ENCODE results near the gene CTIF.
A peak's percentile ranks its signal among the peaks of the same experiment; 100 is the strongest.

Gene CTIF

DNA sequence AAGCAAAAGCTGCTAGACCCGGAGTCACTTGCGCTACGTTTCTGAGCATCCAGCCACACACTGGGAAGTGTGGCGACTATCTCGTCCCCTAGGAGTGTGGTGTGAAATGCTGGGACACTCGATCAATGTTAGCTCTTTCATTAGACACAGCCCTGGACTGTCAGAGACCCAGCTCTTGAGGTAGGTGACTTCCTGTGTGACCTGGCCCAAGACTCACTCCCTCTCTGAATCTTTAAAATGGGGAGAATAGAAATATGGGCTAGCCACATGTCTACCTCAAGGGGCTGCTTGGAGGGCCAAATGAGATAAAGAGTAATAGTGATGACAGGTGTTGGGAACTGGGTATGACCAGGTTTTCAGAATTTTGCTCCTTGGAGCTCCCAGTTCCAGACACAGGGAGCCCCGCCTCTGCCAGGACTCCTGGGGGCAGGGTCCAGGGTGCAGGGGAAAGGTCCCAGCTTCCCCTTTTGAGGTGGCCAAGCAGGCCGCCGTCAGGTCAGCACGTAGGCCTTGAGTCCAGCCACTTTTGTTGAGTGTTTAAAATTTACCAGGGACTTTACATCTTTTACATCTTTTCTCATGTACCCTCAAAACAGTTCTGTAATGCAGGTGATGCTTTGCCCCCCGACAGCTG is 36.0 kb downstream of the CTIF start:
- no peak for DNase-seq (ENCODE audit: low read depth in 2 of 2)

DNA sequence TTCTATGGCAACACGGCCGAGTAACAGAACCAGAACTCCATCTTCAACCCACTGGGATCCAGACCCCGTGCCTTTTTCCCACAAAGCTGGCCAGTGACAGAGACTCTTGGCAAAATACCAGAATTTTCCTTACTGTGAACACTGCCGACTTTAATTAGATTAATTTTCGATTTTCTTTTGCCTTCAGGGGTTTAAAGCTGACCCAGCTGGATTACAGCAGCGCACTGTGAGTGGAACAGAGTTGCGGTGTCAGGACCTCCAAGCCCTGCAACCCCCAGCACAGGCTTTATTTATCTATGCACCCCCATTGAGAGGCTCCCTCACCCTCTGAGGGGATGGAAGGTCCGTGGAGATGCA is 36.4 kb downstream of the CTIF start:
- no peak for DNase-seq (ENCODE audit: low read depth in 2 of 2)

DNA sequence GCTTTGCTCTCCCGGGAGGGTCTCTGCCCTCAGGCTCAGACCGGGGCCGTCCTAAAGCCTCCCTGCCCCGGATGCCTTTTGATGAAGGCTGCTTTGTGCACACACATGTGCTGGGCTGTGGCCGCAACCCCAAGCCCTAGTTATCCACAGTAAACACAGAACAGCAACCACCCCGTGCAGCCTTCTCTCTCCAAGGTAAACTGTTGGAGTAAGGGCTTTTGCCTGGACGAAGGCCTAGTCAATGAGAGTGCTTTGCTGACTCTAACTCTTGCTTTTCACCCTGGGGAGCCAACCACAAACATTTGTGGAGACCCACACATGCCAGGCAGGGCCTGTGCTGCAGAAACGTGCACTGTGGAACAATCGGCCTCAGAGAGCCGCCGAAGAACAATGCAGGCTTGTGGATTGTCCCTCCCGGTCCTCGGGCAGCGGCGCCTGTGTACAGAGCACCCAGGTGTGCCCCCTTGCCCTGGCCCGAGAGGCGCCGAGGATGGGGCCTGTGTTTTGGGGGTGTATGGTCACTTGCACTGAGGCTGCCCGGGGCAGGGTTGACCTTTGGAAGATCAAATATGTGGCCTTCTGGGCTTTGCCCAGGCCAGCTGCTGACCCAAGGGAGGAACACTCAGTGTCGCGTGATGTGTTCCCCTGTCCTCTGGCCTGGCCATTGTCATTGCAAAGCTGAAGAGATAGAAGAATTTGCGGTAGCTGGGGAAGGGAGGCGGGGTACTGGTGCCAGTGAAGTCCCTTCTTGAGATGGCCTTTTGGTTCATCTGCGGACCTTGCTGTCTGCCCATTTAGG is 37.0 kb downstream of the CTIF start:
- DNase-seq (ENCODE audit: low read depth in 2 of 2): no peak

DNA sequence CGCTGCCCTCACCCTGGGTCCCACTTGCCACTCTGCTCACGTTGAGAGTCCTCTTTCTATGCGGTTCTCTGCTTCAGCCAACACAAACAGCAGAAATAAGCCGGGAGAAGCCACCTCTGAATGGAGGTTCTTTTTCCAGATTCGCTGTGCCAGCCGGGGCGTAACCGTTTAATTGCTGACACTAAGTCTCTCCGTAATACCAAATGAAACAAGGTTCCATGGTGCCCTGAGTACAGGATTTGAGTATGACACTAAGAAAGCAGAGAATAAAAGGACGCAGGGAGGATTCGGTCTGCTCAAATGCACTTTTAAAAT is 37.6 kb downstream of the CTIF start:
- DNase-seq (ENCODE audit: low read depth in 2 of 2): no peak

DNA sequence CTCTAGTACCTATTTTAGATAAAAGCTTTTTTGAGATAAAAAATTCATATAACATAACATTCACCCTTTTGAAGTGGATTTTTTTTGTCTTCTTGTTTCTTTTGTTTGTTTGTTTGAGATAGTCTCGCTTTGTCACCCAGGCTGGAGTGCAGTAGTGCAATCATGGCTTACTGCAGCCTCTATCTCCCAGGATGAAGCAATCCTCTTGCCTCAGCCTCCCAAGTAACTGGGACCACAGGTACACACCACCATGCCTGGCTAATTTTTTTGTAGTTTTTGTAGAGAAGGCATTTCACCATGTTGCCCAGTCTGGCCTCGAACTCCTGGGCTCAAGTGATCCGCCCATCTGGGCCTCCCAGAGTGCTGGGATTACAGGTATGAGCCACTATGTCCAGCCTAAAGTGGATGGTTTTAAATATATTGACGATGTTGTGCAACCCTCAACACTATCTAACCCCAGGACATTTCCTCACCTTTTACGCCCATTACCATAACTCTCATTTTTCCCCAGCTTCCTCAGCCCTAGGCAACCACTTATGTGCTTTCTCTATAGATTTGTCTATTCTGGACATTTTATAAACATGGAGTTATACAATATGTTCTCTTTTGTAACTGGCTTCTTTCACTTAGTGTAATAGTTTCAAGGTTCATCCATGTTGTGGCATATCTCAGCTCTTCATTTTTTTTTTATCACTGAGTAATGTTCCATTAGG is 38.8 kb downstream of the CTIF start:
- DNase-seq (ENCODE audit: low read depth in 2 of 2): no peak

DNA sequence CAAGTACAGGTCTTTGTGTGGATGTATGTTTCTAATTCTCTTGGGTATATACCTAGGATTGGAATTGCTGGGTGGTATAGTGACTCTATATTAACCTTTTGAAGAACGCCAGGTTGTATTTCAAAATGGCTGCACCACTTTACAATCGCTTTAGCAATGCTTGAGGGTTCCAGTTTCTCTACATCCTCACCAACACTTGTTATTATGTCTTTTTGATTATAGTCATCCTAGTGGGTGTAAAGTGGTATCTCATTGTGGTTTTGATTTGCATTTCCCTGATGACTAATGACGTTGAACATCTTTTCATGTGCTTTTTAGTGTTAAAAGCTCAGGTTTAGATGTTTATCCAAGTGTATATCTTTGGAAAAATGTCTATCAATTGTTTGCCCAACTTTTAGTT is 39.5 kb downstream of the CTIF start:
- no peak for DNase-seq (ENCODE audit: low read depth in 2 of 2)

DNA sequence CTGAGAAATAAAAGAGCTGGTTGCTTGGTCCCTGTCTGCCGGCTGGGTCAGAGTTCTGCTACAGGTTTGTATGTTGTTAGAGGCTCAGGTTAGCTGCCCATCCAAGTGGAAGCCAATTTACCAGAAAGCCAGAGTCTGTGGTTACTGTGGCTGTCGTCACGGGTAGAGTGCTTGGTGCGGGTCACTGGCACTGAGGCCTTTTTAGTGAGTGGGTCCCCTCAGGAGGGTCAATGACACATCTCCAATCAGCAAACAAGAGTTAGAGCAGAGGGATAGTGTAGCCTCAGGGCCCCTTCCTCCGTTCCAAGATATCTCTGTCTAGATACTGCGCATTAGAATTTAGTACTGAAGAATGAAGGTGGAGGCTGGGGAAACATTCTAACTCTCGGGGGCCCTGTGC is 41.2 kb downstream of the CTIF start:
- no peak for DNase-seq (ENCODE audit: low read depth in 2 of 2)

DNA sequence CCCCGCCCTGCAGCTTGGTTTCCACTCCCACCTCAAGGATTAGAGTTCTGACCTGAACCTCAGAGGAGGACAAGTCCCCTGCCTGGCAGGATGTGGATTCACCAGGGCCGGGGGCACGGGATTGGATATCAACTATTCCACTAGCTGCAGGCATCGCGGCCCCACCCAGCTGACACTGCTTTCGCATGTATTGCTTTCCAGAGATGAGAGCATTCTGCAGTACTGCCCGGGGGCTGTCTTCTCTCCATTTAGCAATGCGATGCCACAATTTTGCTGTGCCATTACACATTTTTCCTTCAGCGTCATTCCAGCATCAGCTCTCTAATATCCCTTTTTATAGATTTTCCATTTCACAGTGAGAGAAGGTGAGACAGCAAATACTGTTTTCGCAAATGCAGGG is 42.0 kb downstream of the CTIF start:
- no peak for DNase-seq (ENCODE audit: low read depth in 2 of 2)

DNA sequence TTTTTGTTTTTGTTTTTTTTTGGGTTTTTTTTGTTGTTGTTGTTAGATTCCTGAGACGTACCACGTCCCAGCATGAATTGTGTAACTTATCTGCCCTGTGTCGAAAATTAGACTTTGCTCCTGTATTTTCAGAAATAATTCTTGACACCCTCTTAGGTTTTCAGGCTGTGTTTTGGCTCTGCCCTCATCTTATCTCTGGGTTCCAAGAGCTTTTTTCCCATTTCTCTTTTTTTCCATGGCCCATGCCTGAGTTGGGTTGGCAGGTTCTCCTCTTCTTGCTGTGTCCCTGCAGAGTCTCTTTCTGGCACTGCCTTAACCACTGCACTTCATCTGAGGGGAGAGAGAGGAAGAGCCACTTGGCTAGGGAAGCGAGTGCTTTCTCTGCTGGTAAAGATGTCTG is 42.4 kb downstream of the CTIF start:
- DNase-seq (ENCODE audit: low read depth in 2 of 2): no peak

DNA sequence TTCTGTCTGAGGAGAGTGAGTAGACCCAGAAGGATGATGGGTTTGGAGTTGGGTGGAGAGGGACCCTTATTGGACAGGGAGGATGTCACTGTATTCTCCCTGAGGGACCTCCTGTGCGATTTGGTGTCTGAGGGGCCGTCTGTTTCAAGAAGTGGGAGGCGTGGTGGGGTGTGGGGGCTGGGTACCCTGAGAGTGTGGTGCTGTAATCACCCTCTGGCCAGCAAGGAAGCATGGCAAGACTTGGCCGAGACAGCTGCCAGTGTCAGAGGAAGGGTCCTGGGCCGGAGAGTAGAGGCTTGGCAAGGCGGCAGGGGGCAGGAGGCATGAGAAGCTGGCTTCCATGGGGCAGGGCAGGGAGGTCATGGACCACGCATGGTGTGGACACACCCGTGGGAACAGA is 43.1 kb downstream of the CTIF start:
- DNase-seq (ENCODE audit: low read depth in 2 of 2): no peak

DNA sequence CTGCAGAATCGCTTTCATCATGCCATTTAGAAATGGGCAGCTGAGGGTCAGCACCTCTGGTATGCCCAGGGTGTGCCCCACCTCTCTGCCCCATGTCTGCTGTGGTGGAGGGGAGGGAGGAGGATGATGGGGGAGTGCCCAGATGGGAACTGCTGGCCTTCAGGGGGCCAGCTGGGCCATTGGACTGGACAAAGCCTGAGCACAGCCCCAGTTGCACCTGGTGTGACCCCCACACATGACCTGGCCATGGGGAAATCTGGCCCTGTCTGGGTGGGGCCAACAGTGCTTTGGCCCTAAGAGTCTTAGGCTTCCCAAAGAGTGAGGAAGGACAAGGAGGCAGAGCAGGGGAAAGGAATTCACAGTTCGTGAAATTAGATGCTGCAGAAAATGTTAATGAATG is 44.1 kb downstream of the CTIF start:
- DNase-seq (ENCODE audit: low read depth in 2 of 2): no peak

DNA sequence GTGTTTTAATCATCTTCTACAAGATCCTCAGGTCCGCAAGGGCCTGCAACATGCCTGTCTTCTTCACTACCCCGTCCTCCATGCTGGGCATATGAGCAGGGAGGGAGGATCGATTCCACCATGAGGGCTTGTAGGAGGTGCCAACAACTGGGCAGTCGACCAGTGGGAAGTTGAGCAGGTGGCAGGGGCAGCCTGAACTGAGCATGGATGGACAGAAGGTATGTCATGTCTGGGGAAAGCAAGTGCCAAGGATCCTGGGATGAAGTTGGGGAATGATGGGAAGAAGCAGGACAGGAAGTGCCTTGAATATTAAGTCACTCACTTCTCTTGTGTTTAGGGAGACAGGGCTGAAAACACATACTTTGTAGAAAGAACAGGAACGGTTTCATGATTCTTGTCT is 44.7 kb downstream of the CTIF start:
- DNase-seq (ENCODE audit: low read depth in 2 of 2): no peak

DNA sequence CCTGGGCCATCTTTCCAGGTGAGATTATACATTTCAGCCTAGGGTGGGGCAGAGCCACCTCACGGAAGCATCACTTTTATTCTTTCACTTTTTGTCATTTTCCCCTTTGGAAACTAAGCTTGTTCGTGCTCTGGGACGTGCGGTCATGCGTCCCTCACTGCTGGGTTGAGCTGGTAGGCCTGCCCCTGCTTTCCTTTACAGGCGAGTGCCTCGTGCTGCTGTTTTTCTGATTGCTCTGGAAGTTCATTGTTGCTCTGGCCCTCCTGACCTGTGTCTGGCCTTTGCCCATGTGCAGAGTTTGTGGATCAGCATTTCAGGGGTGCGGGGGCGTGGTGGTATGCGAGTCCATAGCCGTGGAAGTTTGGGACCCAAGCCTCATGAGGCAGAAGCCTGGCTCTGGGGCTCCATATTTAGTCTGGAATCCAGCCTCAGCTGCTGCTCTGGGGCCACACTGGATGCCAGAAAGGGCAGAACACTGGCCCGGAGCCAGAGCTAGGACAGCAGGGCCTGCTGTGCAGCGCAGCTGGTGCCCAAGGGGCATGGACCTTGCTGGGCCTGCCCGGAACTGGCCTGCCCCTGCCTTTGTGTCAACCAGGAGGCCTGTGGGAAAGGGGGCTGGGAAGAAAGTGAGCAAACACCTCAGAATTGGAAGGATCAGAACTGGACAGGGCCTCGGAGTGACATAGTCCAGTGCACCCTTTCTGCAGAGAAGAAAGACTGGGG is 51.1 kb downstream of the CTIF start:
- DNase-seq (ENCODE audit: low read depth in 2 of 2): no peak

DNA sequence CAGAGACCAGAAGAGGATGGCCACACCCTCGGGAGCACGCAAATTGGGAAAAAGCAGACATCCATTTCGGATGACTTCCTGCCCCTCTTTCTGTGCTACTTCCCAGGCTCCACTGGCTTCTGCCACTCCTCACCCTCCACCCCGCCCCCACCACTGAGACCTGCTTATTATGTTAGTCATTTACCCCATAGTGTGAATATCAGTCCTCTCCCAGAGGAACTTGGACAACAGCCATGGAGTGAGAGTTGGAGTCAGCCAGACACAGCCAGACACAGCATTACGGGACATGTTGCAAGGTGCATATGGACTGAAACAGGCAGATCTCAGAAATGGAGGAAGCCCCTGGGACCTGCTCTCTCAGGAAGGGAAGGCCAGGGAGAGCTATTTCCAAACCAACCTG is 51.8 kb downstream of the CTIF start:
- DNase-seq (ENCODE audit: low read depth in 2 of 2): peak; percentile 88 to 89

DNA sequence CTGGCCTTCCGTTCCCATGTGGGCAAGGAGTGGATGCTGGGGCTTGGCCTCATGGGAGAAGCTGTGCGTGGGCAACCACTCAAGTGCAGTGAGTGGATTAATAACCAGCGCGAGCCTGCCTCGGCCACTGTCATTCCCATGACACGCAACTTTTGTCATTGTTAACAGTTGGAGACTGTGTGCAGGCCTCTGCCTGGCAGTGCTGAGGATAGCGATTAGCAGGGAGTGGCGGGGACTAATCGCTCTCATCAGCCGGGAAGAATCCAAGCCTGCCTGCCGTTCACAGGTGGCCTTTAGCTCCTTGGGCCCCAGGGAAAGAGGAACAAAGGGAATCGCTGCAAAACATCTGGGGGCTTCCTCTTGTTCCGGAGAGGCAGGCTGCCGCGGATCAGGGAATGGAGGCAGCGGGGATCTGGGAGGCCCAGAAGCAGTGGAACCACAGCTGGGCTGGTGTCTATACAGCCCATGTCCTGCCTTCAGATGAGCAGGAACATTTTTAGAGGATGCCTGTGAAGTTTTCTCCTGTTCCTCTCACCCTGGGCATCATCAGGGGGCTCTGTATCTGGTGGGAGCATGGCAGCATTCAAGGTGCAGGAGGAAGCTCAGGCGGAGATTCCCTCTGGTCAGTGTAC is 53.8 kb downstream of the CTIF start:
- DNase-seq (ENCODE audit: low read depth in 2 of 2): no peak

DNA sequence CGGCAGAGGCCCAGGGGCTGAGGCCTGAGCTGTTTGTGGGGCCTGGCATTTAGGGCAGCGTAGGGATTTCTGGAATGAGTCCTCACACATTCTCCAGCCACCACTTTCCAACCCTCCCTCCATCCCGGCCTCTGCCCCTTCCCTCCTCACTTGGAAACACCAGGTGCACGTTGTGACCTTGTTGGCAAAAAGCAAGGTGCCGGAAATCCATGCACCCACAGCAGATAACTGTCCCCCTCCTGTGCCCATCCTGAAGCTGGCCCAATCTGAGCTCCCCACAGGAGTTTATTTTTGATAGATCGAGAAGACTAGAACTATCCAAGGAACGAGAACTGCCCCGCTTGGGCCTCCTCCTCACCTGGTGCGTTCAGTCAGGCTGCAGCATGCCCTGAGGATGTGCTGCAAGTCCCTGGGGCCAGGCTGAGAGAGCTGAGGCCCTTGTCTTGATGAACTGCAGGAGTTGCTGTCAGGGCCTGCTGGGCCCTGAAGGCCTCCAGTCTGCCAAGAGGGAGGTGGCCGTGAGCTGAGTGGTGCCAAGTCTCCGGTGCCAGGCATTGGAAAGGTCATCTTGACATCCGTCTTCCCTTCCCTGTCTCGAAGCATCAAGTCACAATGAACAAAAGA is 55.8 kb downstream of the CTIF start:
- no peak for DNase-seq (ENCODE audit: low read depth in 2 of 2)

DNA sequence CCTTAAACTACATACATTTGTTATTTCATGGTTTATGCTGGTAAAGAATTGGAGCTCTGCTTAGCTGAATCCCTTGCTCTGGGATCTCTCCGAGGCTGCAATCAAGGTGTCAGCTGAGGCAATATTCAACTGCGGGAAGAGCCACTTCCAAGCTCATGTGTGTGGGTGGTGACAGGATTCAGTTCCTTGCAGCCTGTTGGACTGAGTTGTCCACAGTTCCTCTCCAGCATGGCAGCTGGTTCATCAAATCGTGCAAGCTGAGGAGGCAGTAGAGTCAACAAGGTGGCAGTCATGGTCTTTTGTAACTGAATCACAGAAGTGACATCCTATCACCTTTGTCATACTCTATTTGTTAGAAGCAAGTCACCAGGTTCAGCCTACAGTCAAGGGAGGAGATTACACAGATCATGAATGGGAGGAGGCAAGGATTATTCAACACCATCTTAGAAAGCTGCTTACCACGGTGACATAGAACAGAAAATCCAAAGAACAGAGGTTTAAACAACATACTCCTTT is 56.9 kb downstream of the CTIF start:
- no peak for DNase-seq (ENCODE audit: low read depth in 2 of 2)

DNA sequence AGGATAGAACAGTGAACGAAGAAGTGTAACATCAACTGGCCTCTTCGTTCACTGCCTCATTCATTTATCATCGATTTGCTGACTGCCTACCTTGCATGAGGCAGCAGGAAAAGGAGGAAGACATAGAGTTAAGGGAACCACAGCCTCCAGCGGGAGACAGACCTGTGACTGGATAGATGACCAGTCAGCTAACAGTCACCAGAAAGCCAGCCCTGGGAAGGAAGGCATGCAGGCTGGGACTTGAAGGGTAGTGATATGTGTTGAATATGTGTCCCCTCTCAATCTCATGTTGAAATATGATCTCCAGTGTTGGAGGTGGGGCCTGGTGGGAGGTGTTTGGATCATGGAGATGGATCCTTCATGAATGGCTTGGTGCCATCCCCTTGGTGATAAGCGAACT is 58.3 kb downstream of the CTIF start:
- DNase-seq (ENCODE audit: low read depth in 2 of 2): no peak

DNA sequence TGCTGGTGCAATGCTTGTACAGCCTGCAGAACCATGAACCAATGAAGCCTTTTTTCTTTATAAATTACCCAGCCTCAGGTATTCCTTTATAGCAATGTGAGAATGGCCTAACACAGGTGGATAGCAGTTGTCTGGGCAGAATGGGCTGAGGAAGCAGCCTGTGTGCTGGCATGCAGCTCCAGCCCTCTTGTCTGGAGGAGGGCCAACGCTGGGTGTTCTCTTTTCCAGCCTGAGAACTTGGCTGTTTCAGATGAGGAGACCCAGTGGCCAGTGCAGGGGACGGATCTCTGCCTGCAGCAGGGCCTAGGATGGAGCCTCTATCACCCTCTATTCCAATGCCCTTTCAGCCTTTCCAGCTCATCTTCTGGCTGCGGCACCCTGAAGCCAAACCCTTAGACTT is 58.8 kb downstream of the CTIF start:
- DNase-seq (ENCODE audit: low read depth in 2 of 2): no peak

DNA sequence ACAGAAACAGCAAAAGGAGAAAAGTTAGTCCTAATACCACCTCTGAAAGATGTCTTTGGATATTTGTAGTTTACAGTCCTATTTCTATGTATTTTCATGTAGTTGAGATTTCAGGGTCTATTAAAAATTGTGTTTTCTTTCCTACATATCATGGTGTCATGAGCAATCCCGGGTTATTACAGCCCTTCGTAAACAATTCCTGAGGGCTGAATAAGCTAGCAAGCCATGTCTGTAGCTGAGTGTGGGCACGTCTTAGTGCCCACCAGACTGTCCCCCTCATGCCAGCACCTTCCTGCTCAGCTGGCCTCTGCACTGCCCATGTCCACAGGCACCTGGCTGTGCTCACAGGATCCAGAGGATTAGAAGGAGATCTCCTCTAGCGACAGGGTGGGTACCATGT is 60.6 kb downstream of the CTIF start:
- DNase-seq (ENCODE audit: low read depth in 2 of 2): no peak

DNA sequence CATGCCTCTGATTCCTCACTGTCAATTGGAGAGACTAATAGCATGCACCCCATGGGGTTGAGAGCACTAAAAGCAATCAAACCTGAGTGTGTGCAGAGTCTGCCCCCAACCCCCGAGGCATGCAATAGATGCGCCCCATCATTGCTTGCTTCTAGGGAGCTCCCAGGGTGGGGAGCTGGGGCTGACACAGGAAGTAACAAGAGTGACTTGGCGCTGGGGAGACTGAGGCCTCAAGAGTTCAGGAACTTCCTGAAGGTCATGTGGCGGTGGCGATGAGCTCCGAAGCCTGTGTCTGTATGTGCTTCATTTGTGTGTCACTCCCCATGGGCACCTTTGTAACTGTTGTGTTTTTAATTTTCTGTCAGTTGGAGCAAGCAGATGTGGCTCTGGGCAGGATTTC is 61.2 kb downstream of the CTIF start:
- DNase-seq (ENCODE audit: low read depth in 2 of 2): no peak
